GM19238 (cell line): ENCODE data around the gene LCAT.
"Not testable (repeated sequence)": the region's sequence is repeated elsewhere in the genome, so short reads cannot be mapped to it uniquely, and the experiment has no call there.

ENCODE experiments used
- DNase-seq: peaks from one replicate; pipeline ENCODE4 v3.0.0; 2011; ENCODE audit warnings: low spot score; ENCODE audit not compliant: insufficient read length

Gene LCAT

GRCh38 chr16:67933805-67934204, 10.1 kb downstream of the LCAT start:
- no peak for DNase-seq

GRCh38 chr16:67932462-67932840, 11.5 kb downstream of the LCAT start:
- DNase-seq, result no peak

GRCh38 chr16:67931712-67932461, 12.0 kb downstream of the LCAT start, which contains the start of gene CTRL:
TSS of gene CTRL (minus strand) at chr16:67931862. CDS start at chr16:67931852, 10 bp downstream.
- DNase-seq, result no peak

GRCh38 chr16:67930678-67931211, 13.2 kb downstream of the LCAT start:
- no peak for DNase-seq

- no peak for DNase-seq
Measured at GRCh38 chr16:67930191-67930590, 13.7 kb downstream of the LCAT start.

- DNase-seq, result peak; percentile 77
Measured at GRCh38 chr16:67928561-67929364, 15.2 kb downstream of the LCAT start.

GRCh38 chr16:67928147-67928546, 15.8 kb downstream of the LCAT start:
- DNase-seq, result no peak

- no peak for DNase-seq
Measured at GRCh38 chr16:67927131-67927941, 16.6 kb downstream of the LCAT start.

- no peak for DNase-seq
Measured at GRCh38 chr16:67926181-67926750, 17.7 kb downstream of the LCAT start.

- no peak for DNase-seq
Measured at GRCh38 chr16:67924140-67924906, 19.6 kb downstream of the LCAT start.

- no peak for DNase-seq
Measured at GRCh38 chr16:67923414-67924116, 20.4 kb downstream of the LCAT start.

GRCh38 chr16:67922740-67923139, 21.2 kb downstream of the LCAT start:
- DNase-seq, result no peak

GRCh38 chr16:67922221-67922620, 21.7 kb downstream of the LCAT start:
- no peak for DNase-seq

- DNase-seq, result no peak
Measured at GRCh38 chr16:67919622-67920221, 24.2 kb downstream of the LCAT start.

GRCh38 chr16:67917852-67918236, 26.1 kb downstream of the LCAT start:
- DNase-seq, result no peak

GRCh38 chr16:67917140-67917851, 26.6 kb downstream of the LCAT start:
- no peak for DNase-seq

GRCh38 chr16:67915831-67916723, 27.8 kb downstream of the LCAT start:
- no peak for DNase-seq

GRCh38 chr16:67915496-67915769, 28.5 kb downstream of the LCAT start:
- not testable (repeated sequence) for DNase-seq
